RKO (cell line): ENCODE results near the gene ST3GAL6.
"Not testable (repeated sequence)": the region's sequence is repeated elsewhere in the genome, so short reads cannot be mapped to it uniquely, and the experiment has no call there.

Experiments
- DNase-seq: peaks from one replicate; pipeline ENCODE4 v3.0.0-alpha.2; 2016; ENCODE audit warnings: low spot score

Gene ST3GAL6

DNA sequence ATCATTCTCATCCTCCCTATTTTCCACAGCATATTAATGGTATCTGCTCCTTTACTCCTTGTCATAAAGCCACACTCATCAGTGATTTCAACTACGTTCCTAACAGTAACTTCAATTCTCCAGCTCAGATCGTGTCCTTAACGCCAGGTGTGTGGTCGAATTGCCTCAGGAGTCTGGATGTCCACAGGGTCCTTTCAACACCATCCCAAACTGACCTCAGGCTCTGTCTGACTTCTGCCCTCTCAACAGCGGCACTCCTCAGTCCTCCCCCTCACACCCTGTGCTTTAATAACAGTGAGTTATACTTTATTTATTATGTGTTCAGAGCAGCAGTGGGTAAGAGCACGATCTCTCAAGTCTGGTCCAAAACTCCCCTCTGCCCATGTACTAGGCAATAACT, 42.4 kb downstream of the ST3GAL6 start:
- no peak for DNase-seq

DNA sequence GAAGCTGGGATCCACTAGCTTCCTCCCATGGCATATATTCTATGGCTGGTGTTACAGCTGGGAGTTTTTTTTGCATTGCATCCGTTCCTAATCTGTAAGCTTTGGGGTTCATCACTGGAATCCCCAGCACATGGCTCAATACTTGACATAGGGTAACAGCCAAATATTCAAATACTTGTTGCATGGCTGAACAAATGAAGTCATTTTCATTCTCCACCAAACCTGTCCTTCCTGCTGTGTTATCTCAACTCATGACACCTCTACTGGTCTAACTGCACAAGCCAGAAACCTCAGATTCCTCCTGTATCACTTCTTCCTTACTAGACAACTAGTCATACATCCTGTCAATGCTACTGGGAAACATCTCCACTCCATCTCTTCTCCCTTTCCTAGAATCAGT, 43.4 kb downstream of the ST3GAL6 start:
- DNase-seq, result no peak

DNA sequence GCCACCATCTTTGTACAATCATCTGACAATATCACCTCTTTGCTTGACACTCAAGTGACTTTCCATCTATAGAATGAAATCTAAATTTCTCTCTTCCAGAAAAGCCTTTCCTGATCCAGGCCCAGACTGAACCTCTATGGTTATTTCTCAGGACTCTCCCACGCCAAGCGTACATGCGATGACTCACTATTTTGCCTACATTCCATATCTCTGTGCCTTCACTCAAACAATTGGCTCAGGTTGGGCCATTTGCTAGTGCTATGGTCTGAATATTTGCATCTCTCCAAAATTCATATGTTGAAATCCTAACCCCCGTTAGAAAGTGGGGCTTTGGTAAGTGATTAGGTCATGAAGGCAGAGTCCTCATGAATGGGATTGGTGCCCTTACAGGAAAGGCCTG, 43.9 kb downstream of the ST3GAL6 start:
- DNase-seq, result no peak

DNA sequence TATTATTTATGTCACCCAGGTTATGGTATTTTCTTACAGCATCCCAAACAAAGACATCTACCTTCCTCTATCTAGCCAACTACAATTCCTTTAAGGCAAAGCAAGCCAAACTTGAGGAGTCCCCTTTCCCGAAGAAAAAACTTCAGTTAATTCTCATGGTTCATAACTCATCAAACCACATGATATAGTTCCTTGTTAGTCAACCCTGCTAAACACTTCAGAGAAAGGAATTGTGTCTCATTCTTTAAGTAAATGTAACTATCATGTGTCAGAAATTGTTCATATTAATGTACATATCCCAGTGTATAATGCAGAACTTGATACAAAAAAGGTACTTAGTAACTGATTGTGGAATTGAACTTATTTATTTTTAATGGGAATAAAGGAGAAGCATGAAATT, 44.4 kb downstream of the ST3GAL6 start:
- DNase-seq, result no peak

DNA sequence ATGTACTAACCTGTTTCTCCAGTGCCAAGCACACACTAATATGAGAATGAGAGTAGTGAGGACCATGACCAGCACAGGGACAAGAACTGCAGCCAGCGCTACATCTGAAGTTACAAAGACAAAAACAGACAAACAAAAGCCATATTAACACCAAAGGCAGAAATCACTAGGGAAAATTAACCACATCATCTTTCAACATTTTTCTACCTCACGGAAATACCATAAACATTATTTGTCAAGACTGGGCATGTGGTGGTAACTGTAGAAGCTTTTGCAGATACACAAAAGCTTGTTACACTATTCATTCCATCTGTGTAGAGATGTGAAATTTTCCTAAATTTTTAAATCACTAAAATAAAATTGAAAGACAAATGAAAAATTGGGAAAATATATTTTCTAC, 44.9 kb downstream of the ST3GAL6 start:
- no peak for DNase-seq

DNA sequence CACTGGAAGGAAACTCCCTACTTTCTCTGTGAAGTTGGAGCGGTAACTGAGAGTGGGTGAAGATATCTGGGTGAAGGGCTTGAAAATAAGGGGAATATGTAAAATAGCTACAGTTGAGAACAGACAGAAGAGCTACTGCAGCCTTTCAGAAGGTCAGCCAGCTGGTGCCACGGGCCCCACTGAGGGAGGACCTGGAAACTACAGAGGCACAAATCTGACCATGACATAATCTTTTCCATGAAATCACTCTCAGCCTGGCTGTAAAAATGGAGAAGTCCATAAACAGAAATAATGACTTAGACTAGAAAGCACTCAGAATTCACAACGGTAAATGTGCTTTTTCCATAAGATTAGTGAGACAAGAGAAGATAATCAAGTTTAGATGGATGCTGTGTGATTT, 46.4 kb downstream of the ST3GAL6 start:
- DNase-seq, result no peak

DNA sequence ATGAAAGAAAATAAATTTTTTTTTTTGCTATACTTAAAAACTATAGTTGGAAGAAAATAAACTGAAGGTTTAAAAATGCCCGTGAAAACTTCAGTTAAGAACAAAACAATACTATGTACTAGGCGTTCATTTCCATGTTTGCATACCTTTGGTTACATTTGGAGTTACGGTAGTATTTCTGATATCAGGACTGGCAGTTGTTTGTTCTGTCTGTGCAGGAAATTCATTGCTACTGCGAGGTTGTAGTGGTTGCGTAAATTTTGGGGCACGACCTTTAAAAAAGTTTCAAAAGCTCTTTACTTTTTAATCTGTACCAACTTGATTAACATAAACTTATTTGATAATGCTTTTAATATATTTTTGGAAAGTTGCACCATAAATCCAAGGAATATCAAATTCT, 47.9 kb downstream of the ST3GAL6 start:
- no peak for DNase-seq

DNA sequence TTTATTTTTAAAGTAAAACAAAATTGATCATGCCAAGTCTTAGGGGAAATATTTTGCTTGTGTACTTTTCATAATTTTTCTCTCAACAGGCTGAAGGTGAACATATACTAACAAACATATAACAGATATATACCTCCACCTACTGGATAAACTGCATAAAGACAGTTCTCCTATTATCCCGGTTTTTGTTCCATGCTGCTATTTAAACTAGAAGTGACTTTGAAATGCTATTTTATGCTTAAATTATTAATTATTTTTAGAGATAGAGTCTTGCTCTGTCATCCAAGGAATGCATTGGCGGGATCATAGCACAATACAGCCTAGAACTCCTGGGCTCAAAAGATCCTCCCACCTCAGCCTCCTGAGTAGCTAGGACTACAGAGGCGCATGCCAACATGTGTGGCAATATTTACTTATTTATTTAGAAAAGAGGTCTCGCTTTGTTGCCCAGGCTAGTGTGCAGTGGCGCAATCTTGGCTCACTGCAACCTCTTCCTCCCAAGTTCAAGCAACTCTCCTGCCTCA, 49.8 kb downstream of the ST3GAL6 start:
- DNase-seq, result peak; percentile 77

DNA sequence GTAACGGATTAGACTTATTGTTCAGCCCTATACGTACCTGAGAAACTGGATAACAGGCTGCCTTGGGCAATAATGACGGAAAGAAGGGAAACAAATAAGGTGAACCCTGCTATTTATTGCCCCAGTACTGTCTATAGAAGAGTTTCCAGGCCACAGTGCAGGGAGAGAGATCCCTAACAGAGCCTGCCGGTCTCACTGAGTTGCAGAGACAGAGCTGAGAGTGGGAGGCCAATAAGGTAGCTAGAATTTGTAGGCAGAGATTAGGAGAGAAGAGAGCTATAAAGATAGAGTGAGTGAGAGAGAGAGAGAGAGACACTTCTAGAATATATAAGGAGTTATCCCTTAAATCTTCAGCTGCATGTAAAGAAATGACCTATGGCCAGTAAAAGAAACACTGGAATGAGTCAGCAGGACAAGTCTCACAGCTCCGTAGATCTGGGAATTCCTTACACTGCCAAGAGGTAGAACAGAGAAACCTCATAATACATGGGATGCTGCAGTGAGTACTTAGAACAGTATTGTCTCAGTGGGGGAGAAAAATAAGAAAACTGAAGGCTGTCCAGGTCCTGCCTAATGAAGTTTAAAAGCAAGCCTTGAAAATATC, 51.8 kb downstream of the ST3GAL6 start:
- DNase-seq, result no peak

DNA sequence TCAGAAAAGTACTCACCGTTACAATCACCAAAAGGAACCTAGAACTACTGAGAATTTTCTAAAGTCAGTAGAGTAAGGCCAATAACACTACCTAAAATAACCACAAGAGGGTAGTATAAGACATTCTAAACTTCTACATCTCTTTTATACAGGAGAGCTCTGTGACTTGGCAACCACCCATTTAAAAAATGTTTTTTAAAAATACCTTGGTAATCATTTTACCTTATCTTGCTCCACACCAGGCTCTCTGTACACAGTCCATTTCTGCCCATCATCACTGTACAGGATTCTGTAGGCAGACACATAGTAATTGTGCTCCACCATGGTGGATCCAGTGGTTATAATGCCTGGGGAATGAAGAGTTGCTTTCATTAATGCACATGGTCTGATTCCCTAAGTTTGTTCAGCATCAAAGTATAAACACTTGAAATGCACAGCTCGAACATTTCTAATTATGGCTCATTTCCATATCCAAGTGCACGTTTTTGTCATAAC, 54.5 kb downstream of the ST3GAL6 start:
- DNase-seq, result peak; percentile 70

DNA sequence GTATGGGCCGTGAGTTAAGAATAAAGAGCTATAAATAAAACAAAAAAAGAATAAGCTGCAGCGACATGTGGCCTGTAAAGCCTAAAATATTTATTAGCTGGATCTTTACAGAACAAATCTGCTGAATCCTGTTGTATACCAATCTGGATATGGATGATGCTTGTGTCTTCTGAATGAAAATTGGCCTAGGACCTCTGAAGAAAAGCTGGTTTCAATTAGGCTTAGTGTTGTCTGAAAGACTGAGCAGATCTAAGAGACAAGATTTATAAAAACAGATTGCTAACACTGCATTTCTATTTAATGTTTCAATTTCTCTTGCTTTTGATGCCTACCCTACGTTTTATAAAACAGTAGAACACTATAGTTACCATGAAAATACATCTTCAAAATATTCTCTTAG, 57.9 kb downstream of the ST3GAL6 start:
- DNase-seq, result no peak

DNA sequence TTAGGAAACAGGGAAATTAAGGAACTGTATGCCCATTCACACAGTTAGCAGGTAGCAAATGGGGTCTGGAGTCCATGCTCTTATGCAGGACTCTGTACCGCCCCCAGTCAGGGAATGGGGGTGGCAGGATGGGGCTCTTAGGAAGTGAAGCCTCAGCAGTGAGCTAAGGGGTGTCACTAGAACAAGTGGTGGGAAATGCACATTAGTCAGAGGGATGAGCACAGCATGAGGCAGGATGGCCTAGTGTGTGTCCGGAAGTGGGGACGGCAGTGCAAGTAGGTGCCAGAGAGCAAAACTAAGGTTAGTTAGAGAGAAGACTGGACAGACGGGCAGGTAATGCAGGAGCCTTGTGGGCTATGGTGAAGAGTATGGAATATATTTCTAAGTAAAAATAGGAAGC, 60.7 kb downstream of the ST3GAL6 start:
- DNase-seq, result peak; percentile 41

DNA sequence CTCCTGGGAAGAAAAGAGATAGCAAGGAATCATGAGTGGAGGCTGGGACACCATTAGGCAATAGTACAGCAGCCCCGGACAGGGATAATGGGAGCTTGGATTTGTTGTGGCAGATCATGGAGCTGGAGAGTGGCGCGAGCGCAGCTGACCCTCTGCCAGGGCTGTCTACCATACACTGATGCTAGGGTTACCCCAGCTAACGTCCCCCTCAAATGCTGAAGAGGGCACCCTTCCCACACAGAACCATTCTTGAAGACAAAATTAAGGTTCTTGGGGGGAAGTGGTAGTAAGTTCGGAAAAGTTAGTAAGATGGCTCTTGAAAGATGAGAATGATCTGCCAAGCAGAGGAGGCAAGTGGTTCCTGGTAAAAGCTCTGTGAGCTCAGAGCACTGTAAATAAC, 61.1 kb downstream of the ST3GAL6 start:
- DNase-seq, result no peak

DNA sequence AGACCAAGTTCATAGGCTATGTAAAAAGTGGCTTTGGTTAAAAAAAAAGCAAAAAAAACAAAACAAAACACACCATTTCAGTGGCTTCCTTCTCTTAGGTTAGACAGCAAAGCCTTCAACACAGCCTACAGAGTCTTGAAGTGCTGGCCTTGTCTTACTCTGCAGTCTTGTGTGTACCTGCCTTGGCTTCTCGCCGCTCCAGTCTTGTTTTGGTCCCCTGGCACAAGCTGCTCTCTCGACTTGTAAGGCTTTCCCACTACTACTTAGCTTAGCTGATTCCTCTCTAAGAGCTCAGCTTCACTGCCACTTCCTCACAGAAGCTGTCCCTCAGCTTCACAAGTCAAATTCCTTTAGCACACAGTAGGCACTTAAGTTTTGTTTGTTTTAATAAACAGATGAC, 63.0 kb downstream of the ST3GAL6 start:
- DNase-seq, result no peak

DNA sequence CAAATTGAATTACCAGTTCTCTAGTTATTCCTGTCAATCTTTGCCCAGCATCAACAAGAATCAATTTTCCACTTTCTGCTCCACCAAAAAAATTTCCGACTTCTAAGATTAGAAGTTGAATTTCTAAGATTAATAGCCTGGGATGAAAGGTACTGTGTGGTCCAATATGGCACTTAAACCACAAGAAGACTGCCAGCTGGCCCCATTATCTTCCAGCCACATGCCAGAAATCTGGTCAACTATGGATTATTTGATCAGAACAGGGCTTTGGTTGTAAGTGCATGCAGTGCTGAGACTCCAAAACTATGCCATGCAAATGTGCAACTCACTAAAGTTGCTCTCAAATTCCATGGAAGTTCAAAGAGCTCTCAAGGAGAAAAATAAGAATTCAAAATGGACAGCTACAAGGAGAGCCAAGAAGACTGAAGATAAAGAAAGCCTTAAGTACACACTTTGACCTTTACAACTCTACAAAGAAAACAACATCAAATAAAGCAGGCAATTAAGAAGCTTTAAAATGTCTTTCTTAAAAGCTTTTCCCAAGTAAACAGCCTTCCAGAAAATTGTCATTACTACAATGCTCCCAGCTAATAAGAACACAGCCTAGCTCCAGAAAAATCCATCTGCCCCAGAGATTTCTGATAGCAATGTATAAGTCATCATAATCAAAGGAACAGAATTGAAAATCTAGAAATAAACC, 64.2 kb downstream of the ST3GAL6 start:
- no peak for DNase-seq

DNA sequence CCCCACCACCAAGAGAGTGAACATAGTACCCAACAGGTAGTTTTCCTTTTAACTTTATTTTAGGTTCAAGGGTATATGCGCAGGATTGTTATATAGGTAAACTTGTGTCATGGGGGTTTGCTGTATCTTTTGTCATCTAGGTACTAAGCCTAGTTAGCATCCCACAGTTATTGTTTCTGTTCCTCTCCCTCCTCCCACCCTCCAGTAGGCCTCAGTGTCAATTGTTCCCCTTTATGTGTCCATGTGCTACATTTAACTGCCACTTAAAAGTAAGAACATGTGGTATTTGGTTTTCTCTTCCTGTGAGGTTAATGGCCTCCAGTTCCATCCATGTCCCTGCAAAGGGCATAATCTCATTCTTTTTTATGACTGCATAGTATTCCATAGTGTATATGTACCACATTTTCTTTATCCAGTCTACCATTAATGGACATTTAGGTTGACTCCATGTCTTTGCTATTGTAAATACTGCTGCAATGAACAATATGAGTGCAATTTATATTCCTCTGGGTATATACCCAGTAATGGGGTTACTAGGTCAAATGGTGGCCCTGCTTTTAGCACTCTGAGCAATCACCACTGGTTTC, 66.2 kb downstream of the ST3GAL6 start:
- no peak for DNase-seq

DNA sequence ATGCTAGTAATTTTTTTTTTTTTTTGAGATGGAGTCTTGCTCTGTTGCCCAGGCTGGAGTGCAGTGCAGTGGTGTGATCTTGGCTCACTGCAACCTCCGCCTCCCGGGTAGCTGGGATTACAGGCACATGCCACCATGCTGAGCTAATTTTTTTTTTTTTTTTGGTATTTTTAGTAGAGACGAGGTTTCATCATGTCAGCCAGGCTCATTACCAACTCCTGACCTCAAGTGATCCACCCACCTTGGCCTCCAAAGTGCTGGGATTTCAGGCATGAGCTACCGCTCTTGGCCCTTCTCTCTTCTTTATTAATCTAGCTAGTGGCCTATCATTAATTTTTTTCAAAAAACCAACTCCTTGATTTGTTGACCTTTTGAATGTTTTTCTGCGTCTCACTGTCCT, 67.9 kb downstream of the ST3GAL6 start:
- not testable (repeated sequence) for DNase-seq

DNA sequence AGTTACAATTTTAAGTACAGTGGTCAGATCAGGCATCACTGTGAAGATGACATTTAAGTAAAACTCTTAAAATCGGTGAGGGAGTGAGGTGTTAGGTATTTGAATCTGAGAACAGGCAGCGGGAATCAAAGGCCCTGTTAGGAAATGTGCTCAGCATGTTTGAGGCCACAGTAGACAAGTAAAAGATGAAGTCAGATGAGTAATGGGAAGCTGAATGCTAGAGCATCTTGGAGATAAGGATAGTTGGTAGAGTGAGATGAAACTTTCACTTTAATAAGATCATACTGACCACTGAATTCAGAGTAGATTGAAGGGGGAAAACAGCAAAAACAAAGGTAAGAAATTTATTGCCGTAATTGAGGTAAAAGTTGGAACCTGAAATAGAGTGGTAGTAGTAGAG, 76.7 kb downstream of the ST3GAL6 start:
- no peak for DNase-seq

DNA sequence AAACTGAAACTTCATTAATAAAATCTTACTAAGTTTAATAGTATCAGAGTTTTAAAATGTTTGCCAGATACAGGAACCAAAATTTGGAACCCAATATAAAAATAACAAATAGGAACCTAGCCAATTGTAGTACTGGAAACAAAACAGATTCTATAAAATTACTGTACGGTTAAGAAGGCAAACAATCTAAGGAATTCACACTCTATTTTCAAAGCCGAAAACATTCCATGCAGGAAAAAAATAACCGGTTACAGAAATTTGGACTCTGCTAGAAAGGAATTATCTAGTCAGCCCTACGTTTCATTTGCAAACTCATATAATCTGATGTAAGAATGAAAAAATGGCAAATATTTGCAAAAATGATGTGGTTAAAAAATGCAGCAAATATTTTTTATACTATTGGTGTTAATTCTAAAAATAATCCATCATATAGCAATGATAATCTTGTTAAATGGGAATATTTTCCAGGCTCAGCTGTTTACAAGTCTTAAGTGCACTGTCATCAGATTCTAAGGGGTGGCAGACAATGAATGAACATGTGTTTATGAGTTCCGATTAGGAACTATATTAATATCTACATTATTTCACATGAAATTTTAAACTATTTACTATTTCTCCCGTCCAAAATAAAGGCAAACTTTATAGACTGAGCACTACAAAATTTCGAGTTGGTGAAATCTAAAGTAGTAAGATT, 80.3 kb downstream of the ST3GAL6 start:
- DNase-seq, result no peak
